Breast epithelium (tissue), 3 donors: ENCODE results near the gene DDR2.

Experiments used
- CTCF ChIP-seq, 3 donors: fragments of 450-650 bp; IDR thresholded peaks; one replicate each; pipeline ENCODE4 v1.5.1; 2016 to 2017; ENCODE audit warnings: antibody characterized with exemption in 3 of 3, mild to moderate bottlenecking in 3 of 3, moderate library complexity in 3 of 3
- POLR2AphosphoS5 ChIP-seq, 3 donors: sonication (generic); formaldehyde crosslinking; IDR thresholded peaks; one replicate each; pipeline ENCODE4 v1.6.1; 2017; ENCODE audit warnings: antibody characterized with exemption in 3 of 3

DNA sequence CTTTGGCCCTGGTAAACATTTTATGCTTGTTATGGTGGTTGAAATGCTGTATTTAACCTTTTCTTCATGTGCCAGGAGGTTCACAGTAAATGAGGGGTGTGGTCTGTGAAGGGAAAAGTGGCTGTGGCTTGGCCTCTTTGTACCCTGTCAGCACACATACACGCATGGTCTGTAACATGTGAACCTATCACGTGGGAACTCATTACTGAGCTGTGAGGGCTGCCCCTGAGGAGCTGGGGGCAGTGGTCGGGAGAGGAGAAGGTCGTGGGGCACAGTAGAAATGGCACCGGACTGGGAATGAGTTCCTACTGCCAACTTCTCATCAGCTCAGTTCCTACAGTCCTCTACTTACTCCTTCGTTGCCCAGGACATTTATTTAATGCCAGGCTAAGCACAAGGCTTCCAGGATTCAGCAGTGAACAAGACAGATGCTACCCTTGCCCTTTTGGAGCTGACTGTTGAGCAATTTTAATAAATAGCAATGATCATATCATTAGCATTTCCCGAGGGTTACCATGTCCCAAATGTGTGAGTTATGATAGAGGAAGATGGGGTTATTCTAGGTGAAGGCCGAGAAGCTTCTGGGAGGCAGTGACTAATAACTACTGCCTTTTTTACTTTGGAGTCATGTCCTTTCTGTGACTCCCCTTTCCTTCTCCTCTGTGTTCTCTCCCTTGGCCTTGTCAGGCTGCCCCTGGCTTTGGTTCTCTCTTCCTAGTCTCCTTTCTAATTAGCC lies 38.8 kb downstream of the DDR2 start:
- TF ChIP-seq CTCF (IDR thresholded peaks at IDR 0.05): no peak
- peak in 2 of 3 donors; percentile 20 to 48 for TF ChIP-seq POLR2AphosphoS5 (IDR thresholded peaks at IDR 0.05)
